Lower leg skin (tissue), 4 donors: Measurements from ENCODE around the gene ACAA1. TPM values are rescaled to one million over a fixed set of nuclear protein-coding genes. Genes with fewer than 3 reads are reported as not detected.

ENCODE experiments used
- DNase-seq, 2 donors: peaks; one replicate each; pipeline ENCODE4 v3.0.0-alpha.2; 2019; ENCODE audit warnings: low spot score in 2 of 2
- H3K4me3 ChIP-seq: fragments of 200-600 bp; sonication (generic); 2 replicates; pipeline ENCODE4 v1.5.1; 2017; ENCODE audit warnings: mild to moderate bottlenecking, low read depth; ENCODE audit not compliant: poor library complexity, severe bottlenecking
- CTCF ChIP-seq, 3 donors: fragments of 450-650 bp; IDR thresholded peaks; one replicate each; pipeline ENCODE4 v1.5.1; 2016; ENCODE audit warnings: antibody characterized with exemption in 3 of 3, mild to moderate bottlenecking in 3 of 3, moderate library complexity in 2 of 3
- POLR2A ChIP-seq, 2 donors: fragments of 450-650 bp; IDR thresholded peaks; one replicate each; pipeline ENCODE4 v1.6.1; 2016 to 2017; ENCODE audit warnings: antibody characterized with exemption in 2 of 2, mild to moderate bottlenecking in 1 of 2, moderate library complexity in 1 of 2
- WGBS, 2 donors: methylation state at CpG; one replicate each; pipeline ENCODE4 v1.1.5; 2018; 5-methylcytosine and 5-hydroxymethylcytosine counted together
- intact Hi-C: fragments of 100-400 bp; cut with DNase I; formaldehyde crosslinking; loops from one replicate; pipeline ENCODE4 v1.15.0; 2023; ENCODE audit warnings: low total_unique reads
- total RNA-seq, 4 donors: library from RNA; depleted of rRNA; stranded (reverse); fragments of >200 nt; gene quantifications; one replicate each; pipeline ENCODE4 v1.1.0, GENCODE V29; 2016

ACAA1 gene
- total RNA-seq, 4 donors from 2014 or later: 28.1 to 50.1 (median 40.2) TPM

GRCh38 chr3:38169027-38169317 lies 32.0 kb upstream of the ACAA1 start:
- H3K4me3 ChIP-seq: no peak overlapping the region
- TF ChIP-seq CTCF (IDR thresholded peaks at IDR 0.05) (no peak), POLR2A (IDR thresholded peaks at IDR 0.05) (no peak)
- 56 to 63% methylated on average over 1 of the region's 1 CpG for WGBS, 2 donors
- no peak for DNase-seq
- intact Hi-C loops: no loop called here

- intact Hi-C loops: no loop called here
- TF ChIP-seq CTCF (IDR thresholded peaks at IDR 0.05) (no peak), POLR2A (IDR thresholded peaks at IDR 0.05) (no peak)
- no peak overlapping the region for H3K4me3 ChIP-seq
- no peak for DNase-seq
- WGBS, 2 donors: 85 to 86% methylated on average over 4 of the region's 4 CpGs
These were observed 31.5 kb upstream of the ACAA1 start for GRCh38 chr3:38168151-38169026.

GRCh38 chr3:38167591-38167990 lies 30.7 kb upstream of the ACAA1 start:
- DNase-seq: no peak
- TF ChIP-seq CTCF (IDR thresholded peaks at IDR 0.05): no peak
- no peak for TF ChIP-seq POLR2A (IDR thresholded peaks at IDR 0.05)
- H3K4me3 ChIP-seq: no peak overlapping the region
- WGBS, 2 donors: 86 to 87% methylated on average over 4 of the region's 4 CpGs
- intact Hi-C loops: loop anchor here (2.0 kb wide), 1 partner anchor 49 kb away; no protein-coding TSS in a partner anchor

- peak; percentile 42 to 92 for DNase-seq
- TF ChIP-seq POLR2A (IDR thresholded peaks at IDR 0.05) (no peak), CTCF (IDR thresholded peaks at IDR 0.05) (peak in 1 of 3 donors; percentile 1)
- H3K4me3 ChIP-seq: peak overlapping the region; percentile 94
- 1% methylated on average over 40 to 56 of the region's 62 CpGs for WGBS, 2 donors
- intact Hi-C loops: loop anchor here (2.0 kb wide), 1 partner anchor 47 kb away; no protein-coding TSS in a partner anchor
These were observed 28.9 kb upstream of the ACAA1 start for GRCh38 chr3:38165722-38166387.

- DNase-seq: peak; percentile 100
- WGBS, 2 donors: 0 to 1% methylated on average over 50 to 52 of the region's 57 CpGs
- peak within 1 kb of the TSS; percentile 94 for H3K4me3 ChIP-seq
- TF ChIP-seq CTCF (IDR thresholded peaks at IDR 0.05) (peak in 1 of 3 donors; percentile 6), POLR2A (IDR thresholded peaks at IDR 0.05) (peak in 1 of 2 donors; percentile 39)
- intact Hi-C loops: loop anchor here (5.0 kb wide), 1 partner anchor 558 kb away; no protein-coding TSS in a partner anchor
These were observed 28.2 kb upstream of the ACAA1 start, which contains the start of gene OXSR1 for GRCh38 chr3:38164952-38165721. Gene OXSR1, plus strand, starts transcription at chr3:38165537. Its CDS starts 340 bp downstream, at chr3:38165877.
